GM19240 (cell line): ENCODE data around the gene TMEM109.

Experiments
- DNase-seq: peaks from one replicate; pipeline ENCODE4 v3.0.0; 2011; ENCODE audit warnings: low spot score; ENCODE audit not compliant: insufficient read length

The TMEM109 gene

DNA sequence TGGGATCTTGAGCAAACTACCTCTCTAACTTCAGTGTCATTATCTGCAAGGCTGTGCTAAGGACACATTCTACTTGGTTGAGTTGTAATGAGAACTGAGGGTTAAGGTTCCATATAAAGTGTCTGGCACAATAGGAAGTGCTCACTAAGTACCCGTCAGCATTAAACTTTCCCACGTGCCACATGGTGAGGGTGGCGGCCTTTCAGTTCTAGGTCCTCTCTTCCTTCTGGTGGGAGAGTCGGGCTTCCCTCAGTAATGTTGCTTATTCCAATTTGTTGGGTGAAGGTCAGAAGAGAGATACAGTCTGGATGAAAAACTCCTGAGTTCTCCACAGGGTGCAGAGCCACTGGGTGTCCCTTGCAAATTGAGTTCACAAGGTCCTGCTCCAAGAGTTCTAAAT lies 52.9 kb downstream of the TMEM109 start:
- no peak for DNase-seq

DNA sequence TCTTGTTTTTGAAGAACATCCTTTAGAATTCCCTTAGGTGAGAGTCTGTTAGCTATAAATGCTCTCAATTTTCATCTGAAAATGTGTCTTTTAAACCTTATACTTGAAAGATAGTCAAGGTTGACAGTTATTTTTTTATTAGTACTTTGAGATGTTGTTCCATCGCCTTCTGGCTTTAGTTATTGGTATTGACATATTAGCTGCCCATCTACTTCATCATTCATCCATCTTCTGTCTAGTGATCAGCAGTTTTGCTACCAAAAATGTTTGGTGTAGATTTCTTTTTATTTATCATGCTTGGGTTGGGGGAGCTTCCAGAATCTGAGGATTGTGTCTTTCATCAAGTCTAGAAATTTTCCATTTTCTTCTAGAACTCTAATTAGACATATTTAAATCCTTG lies 54.3 kb downstream of the TMEM109 start:
- DNase-seq: no peak

DNA sequence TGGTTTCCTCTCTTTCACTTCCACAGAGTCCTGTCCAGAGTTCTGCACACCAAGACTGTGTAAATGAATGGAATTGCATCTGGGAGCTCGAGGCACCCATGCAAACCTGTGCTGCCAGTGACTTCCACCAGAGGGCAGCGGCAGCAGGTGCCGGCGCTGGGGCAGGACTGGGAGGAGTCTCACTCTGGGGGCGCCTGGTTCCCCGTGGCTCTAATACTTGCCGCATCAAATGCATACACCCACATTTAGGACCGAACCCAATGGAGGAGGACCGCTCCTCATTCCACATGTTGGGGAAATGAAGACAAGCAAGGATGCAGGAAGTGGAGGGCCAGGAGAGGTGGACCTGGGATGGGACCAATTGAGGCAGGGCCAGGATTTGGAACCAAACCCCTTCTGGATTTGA lies 56.4 kb downstream of the TMEM109 start:
- DNase-seq: peak; percentile 66

DNA sequence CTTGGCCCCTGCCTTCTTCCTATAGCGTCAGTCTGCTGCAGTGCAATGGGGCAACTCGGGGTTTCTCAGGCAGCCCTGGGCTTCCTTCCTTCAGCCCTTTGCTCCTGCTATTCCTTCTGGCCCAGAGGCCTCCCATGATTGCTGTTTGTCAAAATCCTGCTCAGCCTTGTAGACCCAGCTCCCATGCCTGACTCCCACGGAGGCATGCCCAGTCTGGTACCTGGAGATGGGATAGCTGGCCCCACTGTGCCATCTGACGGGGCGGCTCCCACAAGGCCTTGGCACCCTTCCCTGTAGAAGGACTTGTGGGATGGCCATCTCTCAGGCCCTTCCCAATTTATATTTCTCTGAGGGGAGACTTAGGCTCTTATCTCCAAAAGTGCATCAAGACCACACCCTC lies 56.9 kb downstream of the TMEM109 start:
- DNase-seq: no peak

DNA sequence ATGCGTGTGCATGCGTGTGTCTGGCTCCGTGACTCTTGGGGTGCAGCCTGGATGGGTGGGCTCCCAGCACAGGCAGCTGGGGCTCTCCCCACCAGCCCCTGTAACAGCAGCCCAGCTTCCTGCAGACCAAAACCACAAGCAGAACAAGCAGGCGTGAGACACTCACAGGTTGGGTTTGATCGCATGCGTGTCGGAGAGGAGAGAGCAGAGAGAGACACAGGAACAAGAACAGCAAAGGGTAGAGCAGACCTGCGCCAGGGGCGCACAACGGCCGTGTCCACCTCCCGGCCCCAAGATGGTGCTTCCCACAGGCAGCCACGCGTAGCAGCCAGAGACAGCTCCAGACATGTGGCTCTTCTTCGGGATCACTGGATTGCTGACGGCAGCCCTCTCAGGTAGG lies 57.6 kb downstream of the TMEM109 start, which contains the start of gene CD6:
Gene CD6, plus strand, starts transcription at position 161 of the 400 bp plus-strand sequence. Its CDS starts 186 bp downstream, at position 347.
- no peak for DNase-seq

DNA sequence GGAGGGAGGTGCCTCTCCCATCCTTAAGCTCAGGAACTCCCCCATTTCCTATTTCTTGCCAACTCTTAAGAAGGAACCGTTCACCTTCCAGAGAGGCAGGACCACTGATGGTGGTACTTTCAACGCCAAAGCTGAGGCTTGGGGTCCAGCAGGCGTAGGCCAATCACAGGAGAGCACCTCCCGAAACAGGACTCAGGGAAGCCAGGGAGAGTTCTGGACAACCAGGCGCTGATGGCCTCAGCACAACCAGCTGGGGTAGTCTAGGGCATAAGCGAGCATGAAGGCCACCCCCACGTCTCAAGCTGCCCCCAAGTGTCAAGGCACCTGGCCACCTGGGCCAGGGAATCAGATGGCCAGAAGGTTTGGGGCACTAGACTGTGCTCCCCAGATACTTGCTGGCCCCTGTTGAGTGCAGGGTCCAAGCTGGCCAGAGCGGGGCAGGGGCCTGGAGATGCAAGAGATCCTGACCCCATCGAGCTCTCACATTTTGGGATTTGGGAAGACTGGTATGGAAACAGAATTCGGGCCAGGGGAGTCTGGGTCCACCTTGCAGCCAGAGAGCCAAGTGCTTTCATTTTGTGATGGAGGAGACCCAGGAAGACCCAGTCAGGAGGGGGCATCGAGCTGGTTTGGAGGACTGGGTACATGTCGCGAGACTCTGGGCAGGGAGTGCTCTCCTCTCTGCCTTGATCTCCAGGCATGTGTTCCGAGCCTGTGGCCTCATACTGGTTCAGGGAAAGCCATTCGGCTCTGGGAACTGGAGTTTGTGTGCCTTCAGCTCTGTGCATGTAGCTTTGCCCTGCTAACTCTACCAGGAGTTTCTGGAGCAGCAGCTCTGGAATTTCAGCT lies 58.4 kb downstream of the TMEM109 start:
- no peak for DNase-seq
